B cell (primary cell): ENCODE data around the gene PHF8.

Source experiments
- EZH2 ChIP-seq: IDR thresholded peaks from 2 replicates; pipeline ENCODE4 v1.6.1; 2012; ENCODE audit warnings: borderline replicate concordance, low read depth, mild to moderate bottlenecking, moderate library complexity, low read length; ENCODE audit not compliant: insufficient read depth, poor library complexity, severe bottlenecking
- TF ChIP-seq, protein P1 (sequence below): fragments of 200-600 bp; IDR thresholded peaks from one replicate; pipeline ENCODE4 v1.8.0; 2022; ENCODE audit warnings: antibody characterized with exemption, mild to moderate bottlenecking

DNA sequence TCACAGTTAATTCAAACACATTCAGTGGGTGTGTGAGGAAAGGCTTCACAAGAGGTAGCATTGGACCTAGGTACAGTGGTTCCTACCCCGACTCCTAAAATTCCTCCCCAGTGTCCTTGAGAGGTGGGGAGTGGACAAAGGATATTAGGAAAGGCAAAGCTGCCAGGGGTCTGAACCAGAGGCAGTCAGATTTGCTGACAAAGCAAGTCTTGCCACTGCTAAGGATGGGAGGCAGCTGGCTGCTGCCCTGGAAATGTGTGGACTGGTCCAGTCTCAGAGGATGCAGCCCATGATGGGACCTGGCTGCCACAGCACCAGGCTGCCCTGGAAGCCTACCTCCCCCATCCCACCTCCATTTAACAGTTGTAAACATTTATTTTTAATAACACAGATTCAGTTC lies 4.1 kb upstream of the PHF8 start:
- TF ChIP-seq, protein P1, sequence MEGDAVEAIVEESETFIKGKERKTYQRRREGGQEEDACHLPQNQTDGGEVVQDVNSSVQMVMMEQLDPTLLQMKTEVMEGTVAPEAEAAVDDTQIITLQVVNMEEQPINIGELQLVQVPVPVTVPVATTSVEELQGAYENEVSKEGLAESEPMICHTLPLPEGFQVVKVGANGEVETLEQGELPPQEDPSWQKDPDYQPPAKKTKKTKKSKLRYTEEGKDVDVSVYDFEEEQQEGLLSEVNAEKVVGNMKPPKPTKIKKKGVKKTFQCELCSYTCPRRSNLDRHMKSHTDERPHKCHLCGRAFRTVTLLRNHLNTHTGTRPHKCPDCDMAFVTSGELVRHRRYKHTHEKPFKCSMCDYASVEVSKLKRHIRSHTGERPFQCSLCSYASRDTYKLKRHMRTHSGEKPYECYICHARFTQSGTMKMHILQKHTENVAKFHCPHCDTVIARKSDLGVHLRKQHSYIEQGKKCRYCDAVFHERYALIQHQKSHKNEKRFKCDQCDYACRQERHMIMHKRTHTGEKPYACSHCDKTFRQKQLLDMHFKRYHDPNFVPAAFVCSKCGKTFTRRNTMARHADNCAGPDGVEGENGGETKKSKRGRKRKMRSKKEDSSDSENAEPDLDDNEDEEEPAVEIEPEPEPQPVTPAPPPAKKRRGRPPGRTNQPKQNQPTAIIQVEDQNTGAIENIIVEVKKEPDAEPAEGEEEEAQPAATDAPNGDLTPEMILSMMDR, result no peak
- no peak for TF ChIP-seq EZH2
